Activated CD8-positive, alpha-beta memory T cell treated with anti-CD3 and anti-CD28 coated beads, Interleukin-2, amount 50 U/mL, for 1 hour (primary cell): ENCODE data around the gene VEPH1.
"Not testable (repeated sequence)": the region's sequence is repeated elsewhere in the genome, so short reads cannot be mapped to it uniquely, and the experiment has no call there.

Source experiments
- DNase-seq: peaks from one replicate; pipeline ENCODE4 v3.0.0-alpha.2; 2020; ENCODE audit errors: extremely low read depth

The VEPH1 gene

GRCh38 chr3:157387708-157388435 is 115.3 kb downstream of the VEPH1 start:
- no peak for DNase-seq

GRCh38 chr3:157384491-157384890 is 118.7 kb downstream of the VEPH1 start:
- no peak for DNase-seq

- DNase-seq: no peak
Observed at GRCh38 chr3:157384031-157384430, 119.2 kb downstream of the VEPH1 start.

- DNase-seq: no peak
Observed at GRCh38 chr3:157381606-157382005, 121.6 kb downstream of the VEPH1 start.

- DNase-seq: no peak
Observed at GRCh38 chr3:157379525-157380140, 123.6 kb downstream of the VEPH1 start.

- DNase-seq: no peak
Observed at GRCh38 chr3:157376603-157377300, 126.5 kb downstream of the VEPH1 start.

GRCh38 chr3:157375342-157375986 is 127.8 kb downstream of the VEPH1 start:
- no peak for DNase-seq

GRCh38 chr3:157374933-157375332 is 128.3 kb downstream of the VEPH1 start:
- no peak for DNase-seq

GRCh38 chr3:157373783-157374182 is 129.4 kb downstream of the VEPH1 start:
- no peak for DNase-seq

GRCh38 chr3:157370867-157371266 is 132.3 kb downstream of the VEPH1 start:
- no peak for DNase-seq

- no peak for DNase-seq
Observed at GRCh38 chr3:157369727-157370421, 133.3 kb downstream of the VEPH1 start.

GRCh38 chr3:157368171-157368570 is 135.0 kb downstream of the VEPH1 start:
- no peak for DNase-seq

GRCh38 chr3:157363393-157363792 is 139.8 kb downstream of the VEPH1 start:
- no peak for DNase-seq

GRCh38 chr3:157362348-157362747 is 140.9 kb downstream of the VEPH1 start:
- no peak for DNase-seq

GRCh38 chr3:157360044-157360443 is 143.2 kb downstream of the VEPH1 start:
- no peak for DNase-seq

- DNase-seq: no peak
Observed at GRCh38 chr3:157356541-157356940, 146.7 kb downstream of the VEPH1 start.

GRCh38 chr3:157355276-157355675 is 147.9 kb downstream of the VEPH1 start:
- DNase-seq: no peak

- no peak for DNase-seq
Observed at GRCh38 chr3:157354722-157355121, 148.5 kb downstream of the VEPH1 start.

GRCh38 chr3:157354254-157354653 is 149.0 kb downstream of the VEPH1 start:
- no peak for DNase-seq

GRCh38 chr3:157353652-157354051 is 149.6 kb downstream of the VEPH1 start:
- DNase-seq: no peak

- DNase-seq: no peak
Observed at GRCh38 chr3:157351981-157352380, 151.2 kb downstream of the VEPH1 start.

GRCh38 chr3:157350651-157351050 is 152.6 kb downstream of the VEPH1 start:
- DNase-seq: not testable (repeated sequence)
